ENCODE measurements around the gene DUSP2. TPM values are rescaled to one million over a fixed set of nuclear protein-coding genes. Genes with fewer than 3 reads are reported as not detected.
A peak's percentile ranks its signal among the peaks of the same experiment; 100 is the strongest.
"Not testable (repeated sequence)": the region's sequence is repeated elsewhere in the genome, so short reads cannot be mapped to it uniquely, and the experiment has no call there.

Gene DUSP2
- total RNA-seq, 2 donors from 2014 or later: 8.5 to 22.2 TPM

GRCh38 chr2:96142217-96143113, 2.8 kb downstream of the DUSP2 start:
- DNase-seq (ENCODE audit: low spot score) (no peak), ATAC-seq (ENCODE audit: insufficient number of reproducible peaks, low FRiP score, low read depth) (no peak)
- Histone ChIP-seq H3K9me3 (no peaks in the 10 kb centered on the region), H3K27ac (no peak overlapping the region), H3K4me3 (no peak overlapping the region), H3K36me3 (no peaks in the 10 kb centered on the region), H3K27me3 (replicated peaks; ENCODE audit: insufficient read depth) (no peaks in the 10 kb centered on the region), H3K4me1 (ENCODE audit: control insufficient read depth in 1 of 2, low read depth in 2 of 2) (peaks cover 18 to 40% of the 10 kb centered on the region in 2 donors)
- no peak for TF ChIP-seq CTCF (IDR thresholded peaks at IDR 0.05)

- H3K27ac ChIP-seq; DNase-seq (ENCODE audit: low spot score); ATAC-seq (ENCODE audit: insufficient number of reproducible peaks, low FRiP score, low read depth); H3K9me3 ChIP-seq; H3K36me3 ChIP-seq; H3K4me3 ChIP-seq; H3K27me3 ChIP-seq (replicated peaks; ENCODE audit: insufficient read depth): not testable (repeated sequence)
- peaks cover 10 to 31% of the 10 kb centered on the region in 2 donors for H3K4me1 ChIP-seq (ENCODE audit: control insufficient read depth in 1 of 2, low read depth in 2 of 2)
Measured at GRCh38 chr2:96141624-96141967, 3.6 kb downstream of the DUSP2 start.

- Histone ChIP-seq H3K4me1 (ENCODE audit: control insufficient read depth in 1 of 2, low read depth in 2 of 2) (peaks cover 6 to 26% of the 10 kb centered on the region in 2 donors), H3K36me3 (no peaks in the 10 kb centered on the region), H3K9me3 (no peaks in the 10 kb centered on the region), H3K27me3 (replicated peaks; ENCODE audit: insufficient read depth) (no peaks in the 10 kb centered on the region), H3K27ac (no peak overlapping the region), H3K4me3 (no peak overlapping the region)
- no peak for DNase-seq (ENCODE audit: low spot score)
- no peak for ATAC-seq (ENCODE audit: insufficient number of reproducible peaks, low FRiP score, low read depth)
- no peak for TF ChIP-seq CTCF (IDR thresholded peaks at IDR 0.05)
Measured at GRCh38 chr2:96140941-96141623, 4.2 kb downstream of the DUSP2 start.

- H3K27ac ChIP-seq: no peak overlapping the region
- no peak for ATAC-seq (ENCODE audit: insufficient number of reproducible peaks, low FRiP score, low read depth)
- TF ChIP-seq CTCF (IDR thresholded peaks at IDR 0.05): no peak
- peaks cover 0 to 12% of the 10 kb centered on the region in 2 donors for H3K4me1 ChIP-seq (ENCODE audit: control insufficient read depth in 1 of 2, low read depth in 2 of 2)
- H3K9me3 ChIP-seq: no peaks in the 10 kb centered on the region
- H3K4me3 ChIP-seq: no peak overlapping the region
- no peak for DNase-seq (ENCODE audit: low spot score)
- H3K36me3 ChIP-seq: no peaks in the 10 kb centered on the region
- no peaks in the 10 kb centered on the region for H3K27me3 ChIP-seq (replicated peaks; ENCODE audit: insufficient read depth)
Measured at GRCh38 chr2:96139181-96139758, 6.0 kb downstream of the DUSP2 start.

GRCh38 chr2:96138179-96139145, 6.8 kb downstream of the DUSP2 start, which contains the start of gene ASTL:
Gene ASTL, minus strand, starts transcription at chr2:96138502. Its CDS starts 66 bp downstream, at chr2:96138436.
- ATAC-seq (ENCODE audit: insufficient number of reproducible peaks, low FRiP score, low read depth): no peak
- TF ChIP-seq CTCF (IDR thresholded peaks at IDR 0.05): peak; percentile 54
- H3K36me3 ChIP-seq: no peaks in the 10 kb centered on the region
- H3K9me3 ChIP-seq: no peaks in the 10 kb centered on the region
- no peaks in the 10 kb centered on the region for H3K27me3 ChIP-seq (replicated peaks; ENCODE audit: insufficient read depth)
- DNase-seq (ENCODE audit: low spot score): no peak
- H3K4me1 ChIP-seq (ENCODE audit: control insufficient read depth in 1 of 2, low read depth in 2 of 2): peaks cover 0 to 4% of the 10 kb centered on the region in 2 donors
- no peak within 1 kb of the TSS for H3K27ac ChIP-seq
- H3K4me3 ChIP-seq: no peak within 1 kb of the TSS

Data from thoracic aorta (tissue), 2 donors.